AG09319 (cell line): ENCODE data around the gene DAB2IP.
A peak's percentile ranks its signal among the peaks of the same experiment; 100 is the strongest.

ENCODE experiments used
- DNase-seq: peaks from one replicate; pipeline ENCODE4 v3.0.0-alpha.2; 2010; ENCODE audit warnings: low read depth; ENCODE audit errors: extremely low read depth
- TF ChIP-seq, protein P1 (sequence below): IDR thresholded peaks from 2 replicates; pipeline ENCODE4 v1.5.1; 2011; ENCODE audit warnings: low read depth, mild to moderate bottlenecking, inconsistent platforms, low read length, moderate library complexity

DAB2IP gene

DNA sequence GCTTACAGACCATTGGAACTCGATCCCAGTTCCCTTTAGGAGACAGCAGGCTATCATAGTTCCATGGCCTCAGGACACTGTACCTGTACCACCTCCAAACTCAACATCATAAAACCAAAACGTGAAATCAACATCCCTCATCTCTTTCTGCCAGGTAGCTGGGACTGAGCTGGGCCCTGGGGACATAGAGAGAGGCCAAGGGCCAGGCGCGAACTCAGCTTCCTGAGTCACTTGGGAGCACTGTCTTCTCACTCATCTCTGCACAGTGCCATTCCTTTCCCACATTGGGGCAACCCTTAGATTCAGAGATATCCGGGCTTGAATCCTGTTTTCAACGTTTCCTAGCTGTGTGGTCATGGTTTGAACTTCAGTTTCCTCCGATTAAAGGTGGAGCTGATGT is 12.2 kb downstream of the DAB2IP start:
- no peak for DNase-seq
- TF ChIP-seq, protein P1, sequence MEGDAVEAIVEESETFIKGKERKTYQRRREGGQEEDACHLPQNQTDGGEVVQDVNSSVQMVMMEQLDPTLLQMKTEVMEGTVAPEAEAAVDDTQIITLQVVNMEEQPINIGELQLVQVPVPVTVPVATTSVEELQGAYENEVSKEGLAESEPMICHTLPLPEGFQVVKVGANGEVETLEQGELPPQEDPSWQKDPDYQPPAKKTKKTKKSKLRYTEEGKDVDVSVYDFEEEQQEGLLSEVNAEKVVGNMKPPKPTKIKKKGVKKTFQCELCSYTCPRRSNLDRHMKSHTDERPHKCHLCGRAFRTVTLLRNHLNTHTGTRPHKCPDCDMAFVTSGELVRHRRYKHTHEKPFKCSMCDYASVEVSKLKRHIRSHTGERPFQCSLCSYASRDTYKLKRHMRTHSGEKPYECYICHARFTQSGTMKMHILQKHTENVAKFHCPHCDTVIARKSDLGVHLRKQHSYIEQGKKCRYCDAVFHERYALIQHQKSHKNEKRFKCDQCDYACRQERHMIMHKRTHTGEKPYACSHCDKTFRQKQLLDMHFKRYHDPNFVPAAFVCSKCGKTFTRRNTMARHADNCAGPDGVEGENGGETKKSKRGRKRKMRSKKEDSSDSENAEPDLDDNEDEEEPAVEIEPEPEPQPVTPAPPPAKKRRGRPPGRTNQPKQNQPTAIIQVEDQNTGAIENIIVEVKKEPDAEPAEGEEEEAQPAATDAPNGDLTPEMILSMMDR = no peak

DNA sequence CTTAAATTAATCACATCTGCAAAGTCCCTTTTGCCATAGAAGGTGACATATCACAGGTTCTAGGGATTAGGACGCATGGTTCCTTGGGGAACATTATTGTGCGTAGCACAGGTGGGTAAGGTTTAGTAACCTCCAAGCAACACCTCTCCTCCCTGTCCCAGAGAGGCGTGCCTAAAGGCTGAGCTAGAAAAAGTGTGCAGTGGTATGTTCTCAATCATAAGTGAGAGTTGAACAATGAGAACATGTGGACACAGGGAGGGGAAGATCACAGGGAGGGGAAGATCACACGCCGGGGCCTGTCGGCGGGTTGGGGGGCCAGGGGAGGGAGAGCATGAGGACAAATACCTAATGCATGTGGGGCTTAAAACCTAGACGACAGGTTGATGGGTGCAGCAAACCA is 14.9 kb downstream of the DAB2IP start:
- DNase-seq = no peak
- TF ChIP-seq, protein P1 = no peak

DNA sequence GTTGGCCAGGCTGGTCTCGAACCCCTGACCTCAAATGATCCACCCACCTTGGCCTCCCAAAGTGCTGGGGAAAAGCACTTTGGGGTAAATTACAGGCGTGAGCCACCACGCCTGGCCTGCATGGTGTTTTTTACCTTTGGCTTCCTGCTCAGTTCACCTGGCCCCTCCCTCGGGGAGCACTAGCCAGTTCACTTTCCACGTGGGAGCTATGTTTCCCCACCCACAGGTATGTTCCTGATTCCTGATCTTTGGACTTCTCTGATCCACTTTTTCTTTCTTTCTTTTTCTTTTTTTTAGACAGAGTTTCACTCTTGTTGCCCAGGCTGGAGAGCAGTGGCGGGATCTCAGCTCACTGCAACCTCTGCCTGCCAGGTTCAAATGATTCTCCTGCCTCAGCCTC is 15.8 kb downstream of the DAB2IP start:
- no peak for DNase-seq
- TF ChIP-seq, protein P1 = no peak

DNA sequence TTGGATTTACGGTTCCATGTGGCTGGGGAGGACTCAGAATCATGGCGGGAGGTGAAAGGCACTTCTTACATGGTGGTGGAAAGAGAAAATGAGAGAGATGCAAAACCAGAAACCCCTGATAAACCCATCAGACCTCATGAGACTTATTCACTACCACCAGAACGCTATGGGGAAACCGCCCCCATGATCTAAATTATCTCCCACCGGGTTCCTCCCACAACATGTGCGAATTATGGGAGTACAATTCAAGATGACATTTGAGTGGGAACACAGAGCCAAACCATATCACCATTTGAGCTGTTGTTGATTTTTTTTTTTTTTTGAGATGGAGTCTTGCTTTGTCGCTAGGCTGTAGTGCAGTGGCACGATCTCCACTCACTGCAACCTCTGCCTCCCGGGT is 16.5 kb downstream of the DAB2IP start:
- no peak for DNase-seq
- TF ChIP-seq, protein P1 = no peak

DNA sequence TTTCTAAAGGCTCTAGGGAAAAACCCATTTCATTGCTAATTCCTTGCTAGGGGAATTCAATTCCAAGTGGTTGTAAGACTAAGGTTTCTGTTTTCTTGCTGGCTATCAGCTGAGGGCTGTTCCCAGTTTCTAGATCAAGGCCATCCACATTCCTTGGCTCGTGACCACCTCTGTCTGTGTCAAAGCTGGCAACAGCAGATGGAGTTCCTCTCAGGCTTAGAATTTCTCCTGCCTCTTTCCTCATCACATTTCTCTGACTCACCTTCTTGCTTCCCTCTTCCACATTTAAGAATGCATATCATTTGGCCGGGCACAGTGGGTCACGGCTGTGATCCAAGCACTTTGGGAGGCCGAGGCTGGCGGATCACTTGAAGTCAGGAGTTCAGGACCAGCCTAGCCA is 19.0 kb downstream of the DAB2IP start:
- TF ChIP-seq, protein P1 = no peak
- peak; percentile 38 for DNase-seq

DNA sequence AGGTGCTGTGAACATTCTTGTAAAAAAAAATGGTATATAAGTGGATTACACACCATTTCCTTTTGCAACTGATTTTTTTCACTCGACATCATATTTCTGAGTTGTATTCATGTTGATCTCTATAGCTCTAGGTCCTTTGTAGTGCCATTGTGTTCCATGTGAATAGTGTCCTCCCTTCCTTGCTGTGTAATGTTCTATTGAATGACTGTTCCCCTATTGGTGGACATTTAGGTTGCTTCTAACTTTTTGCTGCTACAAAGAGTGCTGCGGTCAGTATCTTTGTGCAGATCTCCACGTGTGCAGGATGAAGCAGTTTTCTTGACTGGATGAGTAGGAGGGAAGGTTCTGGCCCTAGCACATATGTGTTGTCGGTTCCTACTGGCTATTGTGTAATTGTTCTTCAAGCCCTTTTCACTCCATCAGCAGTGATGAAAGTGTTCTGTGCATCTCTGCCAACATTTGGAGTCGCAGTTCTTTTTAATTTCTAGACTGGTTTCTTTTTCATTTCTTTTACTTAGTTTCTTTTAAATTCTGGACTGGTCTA is 20.2 kb downstream of the DAB2IP start:
- TF ChIP-seq, protein P1 = no peak
- no peak for DNase-seq

DNA sequence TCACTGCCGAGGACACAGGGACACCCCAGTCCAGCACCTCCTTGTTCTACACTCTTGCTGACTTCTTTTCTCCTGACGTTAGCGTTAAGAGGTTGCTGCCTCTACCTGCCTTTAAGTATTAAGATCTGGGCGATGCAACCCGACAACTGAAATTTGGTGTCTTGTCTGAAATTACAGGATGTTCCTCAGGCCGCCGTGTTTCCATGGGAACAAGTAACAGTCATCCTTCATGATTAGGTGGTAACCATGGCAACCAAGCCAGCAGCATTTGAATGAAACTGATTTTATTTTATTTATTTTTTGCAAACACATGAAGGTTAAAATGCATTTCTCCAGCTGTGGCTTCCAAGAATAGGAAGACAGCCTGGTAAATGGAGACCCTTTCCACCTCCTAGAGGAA is 20.8 kb downstream of the DAB2IP start:
- DNase-seq = no peak
- TF ChIP-seq, protein P1 = no peak
